ENCODE measurements around the gene PROX1.
"Not testable (repeated sequence)": the region's sequence is repeated elsewhere in the genome, so short reads cannot be mapped to it uniquely, and the experiment has no call there.

PROX1 gene

DNA sequence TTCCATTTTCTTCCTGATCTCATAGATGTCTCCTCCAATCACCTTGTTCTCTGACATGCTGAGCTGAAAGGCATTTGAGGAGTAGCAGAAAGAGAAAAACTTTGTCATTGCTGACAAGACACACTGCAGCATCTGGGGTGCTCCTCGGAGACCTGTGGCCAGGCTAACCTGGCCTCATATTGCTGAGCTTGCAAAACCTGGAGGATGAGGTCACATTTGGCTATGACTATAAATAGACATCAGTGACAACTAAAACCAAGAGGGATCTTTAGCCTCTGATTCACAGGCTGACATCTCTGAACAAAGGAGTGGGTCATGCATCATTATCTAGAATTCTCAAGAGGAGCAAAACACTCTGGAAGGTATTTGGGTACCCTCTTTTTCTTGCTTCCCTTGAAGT is 83.7 kb downstream of the PROX1 start:
- no peak for DNase-seq (ENCODE audit: low read depth)

DNA sequence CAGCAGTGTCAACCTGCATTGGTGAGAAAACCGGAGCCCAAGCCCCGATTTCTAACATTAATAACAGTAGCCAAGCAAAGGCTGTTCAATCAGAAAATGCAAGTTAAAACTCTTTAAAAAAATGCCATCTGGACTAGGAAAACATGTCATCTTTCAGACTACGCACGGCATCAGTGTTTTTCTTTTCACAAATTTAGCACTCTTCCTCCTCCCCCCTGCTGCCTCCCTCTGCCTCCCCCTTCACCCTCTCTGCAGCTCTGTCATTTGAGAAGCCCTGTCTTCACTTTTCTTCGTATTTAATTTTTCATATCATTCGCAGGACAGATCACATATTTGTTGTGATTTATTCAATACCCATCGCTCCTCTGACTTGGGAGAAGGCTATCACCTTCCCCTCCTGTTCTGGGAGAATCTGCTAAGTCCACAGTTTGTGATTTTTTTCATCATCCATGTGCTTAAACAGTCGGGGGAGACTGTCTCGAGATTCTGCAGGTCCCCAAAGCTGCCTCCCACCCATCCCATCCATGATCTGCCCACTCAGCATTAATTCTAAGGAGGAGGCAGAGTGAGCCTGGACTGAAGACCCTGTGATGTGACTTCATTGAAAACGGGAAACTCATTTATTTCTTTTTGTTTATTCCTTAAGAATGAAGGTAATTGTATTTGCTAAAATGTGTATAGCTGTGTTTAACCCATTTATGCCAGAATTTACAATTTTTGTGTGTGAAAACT is 84.8 kb downstream of the PROX1 start:
- no peak for DNase-seq (ENCODE audit: low read depth)

- no peak for DNase-seq (ENCODE audit: low read depth)
Measured at GRCh38 chr1:214074477-214074876, 86.7 kb downstream of the PROX1 start.

GRCh38 chr1:214075305-214075998 is 87.7 kb downstream of the PROX1 start:
- DNase-seq (ENCODE audit: low read depth), result no peak

DNA sequence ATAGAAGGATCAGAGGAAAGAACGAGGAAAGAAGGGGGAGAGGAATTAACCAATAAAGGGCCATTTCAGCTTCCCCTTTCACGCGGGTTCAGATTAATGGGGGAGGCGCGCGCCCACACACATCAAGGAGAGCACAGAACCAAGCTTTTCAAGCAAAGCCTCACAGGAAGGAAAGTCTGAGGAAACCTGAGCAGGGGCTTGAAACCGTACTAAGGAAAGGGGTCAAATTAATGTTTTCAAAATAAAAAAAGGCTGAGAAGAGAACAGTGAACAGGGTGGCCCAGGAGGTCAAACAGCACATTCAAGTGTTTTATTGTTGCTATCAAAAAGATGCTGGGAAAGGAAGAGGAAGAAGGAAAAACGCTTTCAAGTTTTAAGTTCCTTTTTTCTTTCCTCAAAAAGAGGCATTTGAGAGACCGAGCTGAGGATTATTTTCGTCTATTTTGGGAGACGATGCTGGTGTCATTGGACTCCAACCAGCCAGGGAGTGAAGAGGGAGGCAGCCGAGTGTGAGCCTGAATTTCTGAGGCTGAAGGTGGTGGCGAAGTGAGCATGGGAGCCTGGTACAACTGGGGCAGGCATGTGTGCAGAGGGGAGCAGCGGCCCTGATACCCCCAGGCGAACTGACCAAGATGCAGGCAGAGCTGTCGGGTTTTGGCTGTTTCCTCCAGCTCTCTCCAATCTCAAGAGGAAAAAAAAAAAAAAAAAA is 88.4 kb downstream of the PROX1 start:
- no peak for DNase-seq (ENCODE audit: low read depth)

DNA sequence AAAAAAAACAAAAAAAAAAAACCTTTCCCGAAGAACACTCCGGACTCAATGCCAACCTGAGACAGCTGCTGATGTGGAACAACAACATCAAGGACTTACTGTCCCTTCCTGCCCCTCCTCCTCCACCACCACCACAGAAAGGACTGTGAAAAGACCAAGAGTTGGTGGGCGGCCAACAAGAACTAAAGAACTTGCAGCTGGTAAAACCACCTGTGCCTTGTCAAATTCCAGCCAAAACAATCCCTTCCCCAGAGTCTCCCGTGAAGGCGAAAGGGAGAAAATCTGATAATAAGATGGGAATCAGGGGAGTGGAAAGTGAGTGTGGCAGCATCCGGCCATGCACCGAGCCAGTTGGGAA is 88.9 kb downstream of the PROX1 start:
- DNase-seq (ENCODE audit: low read depth), result no peak

DNA sequence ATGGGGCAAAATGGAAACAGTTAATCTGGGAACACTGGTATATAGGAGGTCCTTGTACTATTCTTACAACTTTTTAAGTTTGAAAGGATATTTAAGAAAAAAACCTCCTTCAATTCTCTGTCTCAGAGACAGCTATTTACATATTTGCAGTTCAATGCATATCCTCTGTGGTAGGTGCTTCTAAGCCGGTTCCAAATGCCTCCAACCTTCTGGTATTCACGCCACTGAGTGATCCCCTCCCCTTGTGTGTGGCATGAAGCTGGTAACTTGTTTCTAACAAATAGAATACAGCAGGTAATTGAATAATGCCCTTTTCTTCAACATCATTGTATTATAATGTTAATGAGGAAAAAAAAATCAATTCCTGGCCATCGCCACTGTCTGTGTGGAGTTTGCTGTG is 91.2 kb downstream of the PROX1 start:
- DNase-seq (ENCODE audit: low read depth), result no peak

- DNase-seq (ENCODE audit: low read depth), result no peak
Measured at GRCh38 chr1:214085325-214085724, 97.6 kb downstream of the PROX1 start.

DNA sequence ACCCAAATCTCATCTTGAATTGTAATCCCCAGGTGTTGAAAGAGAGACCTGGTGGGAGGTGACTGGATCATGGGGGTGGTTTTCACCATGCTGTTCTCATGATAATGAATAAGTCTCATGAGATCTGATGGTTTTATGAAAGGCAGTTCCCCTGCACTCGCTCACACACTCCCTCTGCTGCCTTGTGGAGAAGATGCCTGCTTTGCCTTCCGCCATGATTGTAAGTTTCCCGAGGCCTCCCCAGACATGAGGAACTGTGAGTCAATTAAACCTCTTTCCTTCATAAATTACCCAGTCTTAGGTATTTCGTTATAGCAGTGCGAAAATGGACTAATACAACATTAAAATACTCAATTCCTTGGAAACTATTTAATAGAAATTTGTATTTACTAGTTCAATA is 99.2 kb downstream of the PROX1 start:
- DNase-seq (ENCODE audit: low read depth), result no peak

DNA sequence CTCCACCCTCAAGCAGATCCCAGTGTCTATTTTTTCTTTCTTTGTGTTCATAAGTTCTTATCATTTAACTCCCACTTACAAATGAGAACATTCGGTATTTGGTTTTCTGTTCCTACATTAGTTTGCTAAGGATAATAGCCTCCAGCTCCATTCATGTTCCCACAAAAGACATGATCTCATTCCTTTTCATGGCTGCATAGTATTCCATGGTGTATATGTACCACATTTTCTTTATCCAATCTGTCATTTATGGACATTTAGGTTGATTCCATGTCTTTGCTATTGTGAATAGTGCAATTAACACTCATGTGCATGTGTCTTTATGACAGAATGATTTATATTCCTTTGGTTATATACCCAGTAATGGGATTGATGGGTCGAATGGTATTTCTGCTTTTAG is 101.2 kb downstream of the PROX1 start:
- not testable (repeated sequence) for DNase-seq (ENCODE audit: low read depth)

Data from GM04504 (cell line).